Left renal pelvis (tissue), 4 donors: ENCODE results near the gene RELA. TPM values are rescaled to one million over a fixed set of nuclear protein-coding genes. Genes with fewer than 3 reads are reported as not detected.

Source experiments
- DNase-seq, 4 donors: peaks; one replicate each; pipeline ENCODE4 v3.0.0-alpha.2; 2013; ENCODE audit warnings: low read depth in 4 of 4, low spot score in 3 of 4
- polyA plus RNA-seq, 4 donors: library from polyadenylated mRNA; unstranded; fragments of 120-200 nt; gene quantifications; one replicate each; pipeline ENCODE4 v1.2.1, GENCODE V29; 2013; ENCODE audit not compliant: insufficient read length in 4 of 4

RELA gene
- polyA plus RNA-seq, 4 donors: 50.0 to 62.9 (median 58.8) TPM

- no peak for DNase-seq
Measured at GRCh38 chr11:65615950-65616574, 46.7 kb downstream of the RELA start.

- peak; percentile 100 for DNase-seq
Measured at GRCh38 chr11:65615229-65615949, 47.3 kb downstream of the RELA start, which contains the start of gene PCNX3. PCNX3 (plus strand) TSS chr11:65615776; CDS start chr11:65616312, 536 bp downstream.

- DNase-seq: no peak
Measured at GRCh38 chr11:65613091-65613928, 49.4 kb downstream of the RELA start.

- DNase-seq: no peak
Measured at GRCh38 chr11:65612691-65613090, 50.0 kb downstream of the RELA start.

GRCh38 chr11:65611758-65612603 lies 50.7 kb downstream of the RELA start:
- DNase-seq: no peak

GRCh38 chr11:65611028-65611757 lies 51.5 kb downstream of the RELA start:
- DNase-seq: no peak

GRCh38 chr11:65610404-65610803 lies 52.3 kb downstream of the RELA start:
- DNase-seq: no peak

- no peak for DNase-seq
Measured at GRCh38 chr11:65609665-65610064, 53.1 kb downstream of the RELA start.

- DNase-seq: no peak
Measured at GRCh38 chr11:65609229-65609628, 53.5 kb downstream of the RELA start.

GRCh38 chr11:65607614-65608426 lies 54.9 kb downstream of the RELA start:
- DNase-seq: no peak

- DNase-seq: peak; percentile 82 to 91 (median 87)
Measured at GRCh38 chr11:65606876-65607613, 55.7 kb downstream of the RELA start.

- DNase-seq: no peak
Measured at GRCh38 chr11:65604258-65604657, 58.5 kb downstream of the RELA start.

Other genes starting within 250 kb of the RELA start
- gene NEAT1, start 240.1 kb downstream of the RELA start, polyA plus RNA-seq: 100 to 1,000 TPM; 132 to 289 (median 201) TPM
- 100 to 1,000 TPM; 557 to 843 (median 666) TPM for gene MALAT1, start 163.9 kb downstream of the RELA start, polyA plus RNA-seq
- 10 to 100 TPM; 58.6 to 83.9 (median 59.5) TPM for gene SCYL1, start 137.8 kb downstream of the RELA start, polyA plus RNA-seq
- 100 to 1,000 TPM; 115 to 360 (median 154) TPM for gene LTBP3, start 104.6 kb downstream of the RELA start, polyA plus RNA-seq
- 10 to 100 TPM; 43.7 to 60.9 (median 56.4) TPM for gene ZNRD2, start 92.4 kb downstream of the RELA start, polyA plus RNA-seq
- 10 to 100 TPM; 19.7 to 41.1 (median 28.6) TPM for gene FAM89B, start 90.4 kb downstream of the RELA start, polyA plus RNA-seq
- 10 to 100 TPM in 3 of 4 donors, 1 to 10 TPM in 1; 10.0 to 29.2 (median 20.2) TPM for gene EHBP1L1, start 86.9 kb downstream of the RELA start, polyA plus RNA-seq
- gene KCNK7, start 67.1 kb downstream of the RELA start, polyA plus RNA-seq: under 1 TPM; 0.24 to 0.95 (median 0.46) TPM
- 10 to 100 TPM; 24.9 to 47.5 (median 34.7) TPM for gene MAP3K11, start 48.7 kb downstream of the RELA start, polyA plus RNA-seq
- 10 to 100 TPM; 20.3 to 37.9 (median 28.1) TPM for gene PCNX3, start 47.1 kb downstream of the RELA start, polyA plus RNA-seq
- gene SIPA1, start 24.8 kb downstream of the RELA start, polyA plus RNA-seq: 10 to 100 TPM; 20.5 to 46.5 (median 34.1) TPM
- 10 to 100 TPM; 47.9 to 80.4 (median 65.7) TPM for gene KAT5, start 49.3 kb upstream of the RELA start, polyA plus RNA-seq
- 10 to 100 TPM; 32.0 to 59.4 (median 36.5) TPM for gene RNASEH2C, start 57.9 kb upstream of the RELA start, polyA plus RNA-seq
- 1 to 10 TPM; 2.7 to 9.7 (median 6.0) TPM for gene AP5B1, start 118.1 kb upstream of the RELA start, polyA plus RNA-seq
- gene OVOL1, start 124.1 kb upstream of the RELA start, polyA plus RNA-seq: 10 to 100 TPM in 2 of 4 donors, 1 to 10 TPM in 1, under 1 TPM in 1; 0.23 to 15.9 (median 9.9) TPM
- 1 to 10 TPM; 2.0 to 4.1 (median 2.9) TPM for gene SNX32, start 171.0 kb upstream of the RELA start, polyA plus RNA-seq
- 100 to 1,000 TPM; 672 to 810 (median 730) TPM for gene CFL1, start 195.3 kb upstream of the RELA start, polyA plus RNA-seq
- 10 to 100 TPM; 40.5 to 64.2 (median 48.2) TPM for gene MUS81, start 197.5 kb upstream of the RELA start, polyA plus RNA-seq
- 100 to 1,000 TPM; 102 to 212 (median 121) TPM for gene EFEMP2, start 209.9 kb upstream of the RELA start, polyA plus RNA-seq
- 1 to 10 TPM in 2 of 4 donors, under 1 TPM in 2; 0.92 to 1.4 (median 1.1) TPM for gene CTSW, start 216.9 kb upstream of the RELA start, polyA plus RNA-seq
- 10 to 100 TPM; 65.4 to 95.5 (median 90.1) TPM for gene FIBP, start 225.6 kb upstream of the RELA start, polyA plus RNA-seq
- 10 to 100 TPM in 2 of 4 donors, 1 to 10 TPM in 2; 4.8 to 15.0 (median 9.7) TPM for gene CCDC85B, start 227.8 kb upstream of the RELA start, polyA plus RNA-seq
- under 1 TPM in 2 of 4 donors, not detected in 2; 0.23 to 0.30 TPM for gene FOSL1, start 237.5 kb upstream of the RELA start, polyA plus RNA-seq